ENCODE measurements around the gene TSKS.

The TSKS gene

DNA sequence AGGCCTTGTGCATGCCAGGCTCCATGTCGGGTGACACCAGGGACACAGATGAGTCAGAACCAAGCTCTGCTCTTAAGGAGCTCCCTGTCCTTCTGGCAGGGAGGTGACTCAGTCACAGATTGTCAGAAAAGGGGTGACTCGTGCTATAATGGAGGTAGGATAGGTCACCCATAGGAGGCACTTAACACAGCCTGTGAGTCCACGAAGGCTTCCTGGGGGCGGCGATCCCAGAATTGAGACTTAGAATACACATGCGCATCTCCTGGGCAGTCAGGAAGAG is 30.4 kb upstream of the TSKS start:
- no peak for DNase-seq

DNA sequence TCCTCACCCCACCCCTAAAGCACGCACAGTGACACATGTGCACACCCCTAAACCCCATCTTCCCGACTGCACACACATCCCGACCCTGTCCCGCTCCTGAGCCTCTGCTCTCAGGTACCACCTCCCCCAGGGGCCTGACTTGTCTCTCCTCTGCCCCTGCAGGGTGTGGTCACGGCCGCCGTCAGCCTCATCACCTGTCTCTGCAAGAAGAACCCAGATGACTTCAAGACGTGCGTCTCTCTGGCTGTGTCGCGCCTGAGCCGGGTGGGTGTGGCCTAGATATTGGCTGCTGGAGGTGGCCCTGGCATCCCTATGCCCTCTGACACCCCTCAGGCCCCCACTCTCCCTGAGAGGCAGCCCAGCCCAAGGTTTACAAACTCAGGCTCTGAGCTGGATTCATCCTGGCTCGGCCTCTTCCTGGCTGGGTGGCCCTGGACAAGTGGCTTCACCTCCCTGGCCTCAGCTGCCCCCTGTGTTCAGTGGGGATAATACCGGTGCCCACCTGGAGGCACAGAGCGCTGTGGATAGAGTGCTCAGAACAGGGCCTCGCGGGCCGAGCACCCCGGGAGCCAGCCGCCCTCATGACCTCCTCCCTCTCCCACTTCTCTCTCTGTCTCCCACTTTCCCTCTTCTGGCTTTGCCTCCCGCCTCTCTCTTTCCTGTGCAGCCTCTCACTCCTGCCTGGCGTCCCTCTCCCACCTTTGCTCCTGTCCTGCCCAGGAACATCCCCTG is 29.9 kb upstream of the TSKS start:
- no peak for DNase-seq

DNA sequence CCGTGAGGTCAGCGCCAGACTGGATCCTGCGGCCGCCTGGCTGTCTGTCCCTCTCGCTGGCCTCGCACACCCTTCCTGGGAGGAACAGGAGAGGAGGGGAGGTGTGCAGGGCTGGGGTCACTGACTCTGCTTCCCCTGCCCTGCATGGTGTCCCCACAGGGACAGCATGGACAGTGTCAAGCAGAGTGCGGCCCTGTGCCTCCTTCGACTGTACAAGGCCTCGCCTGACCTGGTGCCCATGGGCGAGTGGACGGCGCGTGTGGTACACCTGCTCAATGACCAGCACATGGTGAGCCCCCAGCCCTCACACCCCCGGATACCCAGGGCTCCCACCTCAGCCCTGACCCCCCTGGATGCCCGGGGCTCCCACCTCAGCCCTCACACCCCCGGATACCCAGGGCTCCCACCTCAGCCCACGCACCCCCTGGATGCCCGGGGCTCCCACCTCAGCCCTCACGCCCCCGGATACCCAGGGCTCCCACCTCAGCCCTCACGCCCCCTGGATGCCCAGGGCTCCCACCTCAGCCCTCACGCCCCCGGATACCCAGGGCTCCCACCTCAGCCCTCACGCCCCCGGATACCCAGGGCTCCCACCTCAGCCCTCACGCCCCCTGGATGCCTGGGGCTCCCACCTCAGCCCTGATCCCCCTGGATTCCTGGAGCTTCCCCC is 28.8 kb upstream of the TSKS start:
- DNase-seq: no peak

GRCh38 chr19:49790866-49791265 is 27.8 kb upstream of the TSKS start:
- DNase-seq: no peak

DNA sequence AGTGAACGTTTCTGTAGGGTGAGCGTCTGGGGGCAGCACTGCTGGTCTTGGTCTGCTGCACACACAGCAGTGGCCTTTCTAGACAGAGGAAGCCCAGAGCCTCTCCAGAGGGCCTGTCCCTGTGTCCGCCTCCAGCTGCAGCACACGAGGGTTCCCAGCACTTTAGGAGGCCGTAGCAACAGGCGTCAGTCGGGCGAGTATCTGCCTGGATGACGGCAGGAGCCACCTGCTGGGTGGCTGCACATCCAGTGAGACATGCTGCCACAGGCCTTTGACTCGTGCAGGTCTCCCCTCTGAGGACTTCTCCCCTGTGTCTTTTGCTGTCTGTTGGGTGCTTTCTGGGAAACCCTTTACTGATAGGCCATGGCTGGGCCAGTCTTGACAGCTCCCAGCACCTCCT is 25.8 kb upstream of the TSKS start:
- DNase-seq: no peak

DNA sequence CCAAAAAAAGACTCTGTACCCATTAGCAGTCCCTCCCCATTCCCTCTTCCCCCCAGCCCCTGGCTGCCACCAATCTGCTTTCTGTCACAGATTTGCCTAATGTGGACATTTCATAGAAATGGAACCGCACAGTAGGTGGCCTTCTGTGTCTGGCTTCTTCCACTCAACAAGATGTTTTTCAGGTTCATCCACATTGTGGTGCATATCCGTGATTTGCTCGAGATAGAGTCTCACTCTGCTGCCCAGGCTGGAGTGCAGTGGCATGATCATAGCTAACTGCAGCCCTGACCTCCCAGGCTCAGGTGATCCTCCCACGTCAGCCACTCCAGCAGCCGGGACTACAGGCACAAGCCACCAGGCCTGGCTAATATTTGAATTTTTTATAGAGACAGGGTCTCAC is 24.6 kb upstream of the TSKS start:
- DNase-seq: no peak

DNA sequence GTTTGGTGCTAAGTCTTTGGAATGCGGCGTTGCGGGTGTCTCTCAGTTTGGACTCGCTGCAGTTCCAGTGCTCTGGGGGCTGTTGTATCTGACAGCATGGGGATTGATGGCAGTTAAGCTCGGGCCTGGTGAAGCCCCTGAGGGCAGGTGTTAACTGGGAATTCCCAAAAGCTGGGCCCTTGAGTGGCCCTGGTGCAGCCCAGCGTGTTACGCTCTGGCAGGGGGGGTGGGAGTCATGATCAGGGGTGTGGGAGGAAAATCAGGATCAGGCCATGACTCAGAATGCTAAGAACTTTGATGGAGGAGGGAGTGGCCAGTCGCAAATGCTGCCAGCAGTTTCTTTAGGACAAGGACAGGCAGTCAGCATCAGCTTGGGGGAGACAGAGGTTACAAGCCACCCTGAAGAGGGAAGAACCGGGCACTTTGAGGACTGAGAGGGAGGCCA is 23.3 kb upstream of the TSKS start:
- DNase-seq: no peak

DNA sequence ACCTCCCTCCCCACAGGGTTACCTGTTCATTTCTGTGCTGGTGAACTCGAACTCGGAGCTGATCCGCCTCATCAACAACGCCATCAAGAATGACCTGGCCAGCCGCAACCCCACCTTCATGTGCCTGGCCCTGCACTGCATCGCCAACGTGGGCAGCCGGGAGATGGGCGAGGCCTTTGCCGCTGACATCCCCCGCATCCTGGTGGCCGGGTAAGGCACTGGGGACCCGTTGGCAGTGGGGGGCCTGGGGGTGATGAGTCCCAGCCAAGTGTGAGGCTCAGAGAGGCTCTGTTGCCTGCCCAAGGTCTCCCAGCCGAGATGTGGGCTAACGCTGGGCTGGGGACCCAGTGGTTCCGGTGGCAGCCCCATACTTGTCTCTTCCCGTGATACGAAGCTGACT is 19.4 kb upstream of the TSKS start:
- DNase-seq: no peak

DNA sequence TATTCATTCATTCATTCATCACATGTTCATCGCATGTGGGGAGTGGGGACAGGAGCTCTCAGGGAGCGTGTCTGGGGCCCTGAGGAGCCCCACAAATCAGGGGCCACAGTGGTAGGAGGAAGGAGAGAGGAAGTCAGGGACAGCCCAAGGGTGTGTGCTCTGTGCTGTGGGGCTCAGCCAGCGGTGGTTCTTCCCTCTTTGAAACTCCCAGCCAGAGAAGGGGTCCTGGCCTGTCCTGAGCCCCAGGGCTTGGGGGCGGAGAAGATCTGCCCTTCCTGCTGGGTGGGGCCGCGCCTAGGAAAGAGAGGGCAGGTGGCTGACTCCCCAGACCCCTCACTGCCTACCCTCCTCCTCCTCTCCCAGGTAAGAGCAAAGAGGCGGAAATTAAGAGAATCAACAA is 18.3 kb upstream of the TSKS start:
- no peak for DNase-seq

GRCh38 chr19:49780861-49781260 is 17.8 kb upstream of the TSKS start:
- DNase-seq: no peak

GRCh38 chr19:49779731-49780555 is 16.8 kb upstream of the TSKS start:
- no peak for DNase-seq

DNA sequence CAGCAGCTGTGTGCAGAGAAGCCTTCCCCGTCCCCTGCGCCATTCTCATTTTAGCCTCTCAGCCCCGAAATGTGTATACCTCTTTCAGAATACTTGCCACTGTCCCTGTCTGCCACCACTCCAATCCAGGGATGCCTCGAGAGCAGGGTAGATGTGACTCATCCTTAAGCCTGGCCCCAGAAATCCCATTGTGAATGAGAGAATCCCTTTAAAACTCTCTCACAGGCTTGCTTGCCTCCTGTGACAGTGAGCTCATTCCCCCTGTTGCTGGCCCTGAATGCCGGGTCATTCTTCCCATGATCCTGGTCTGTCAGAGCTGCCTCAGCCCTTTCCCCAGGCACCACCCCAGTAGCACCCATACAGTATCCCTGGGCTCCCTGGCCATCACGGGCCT is 13.3 kb upstream of the TSKS start:
- no peak for DNase-seq

GRCh38 chr19:49775742-49776370 is 12.8 kb upstream of the TSKS start:
- no peak for DNase-seq

- no peak for DNase-seq
These were observed 11.9 kb upstream of the TSKS start for GRCh38 chr19:49774969-49775368.

GRCh38 chr19:49773663-49774350 is 10.7 kb upstream of the TSKS start:
- DNase-seq: no peak

GRCh38 chr19:49772850-49773432 is 9.8 kb upstream of the TSKS start:
- DNase-seq: no peak

DNA sequence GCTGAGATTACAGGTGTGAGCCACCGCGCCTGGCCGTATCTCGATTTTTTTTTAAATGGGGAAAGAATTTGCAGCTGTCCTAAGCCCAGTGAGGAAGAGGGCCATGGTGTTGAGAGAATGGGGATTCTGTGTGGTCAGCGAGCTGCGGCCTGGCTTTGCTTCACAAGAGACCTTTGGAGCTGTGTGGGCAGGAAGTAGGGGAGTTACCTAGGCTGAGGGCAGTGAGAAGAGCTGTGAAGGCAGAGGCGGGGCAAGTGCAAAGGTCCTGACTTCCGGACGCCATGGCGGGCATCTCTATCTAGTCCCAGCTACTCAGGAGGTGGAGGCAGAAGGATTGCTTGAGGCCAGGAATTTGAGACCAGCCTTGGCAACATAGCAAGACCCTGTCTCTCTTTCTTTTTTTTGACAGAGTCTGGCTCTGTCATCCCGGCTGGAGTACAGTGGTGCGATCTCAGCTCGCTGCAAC is 8.6 kb upstream of the TSKS start:
- no peak for DNase-seq

DNA sequence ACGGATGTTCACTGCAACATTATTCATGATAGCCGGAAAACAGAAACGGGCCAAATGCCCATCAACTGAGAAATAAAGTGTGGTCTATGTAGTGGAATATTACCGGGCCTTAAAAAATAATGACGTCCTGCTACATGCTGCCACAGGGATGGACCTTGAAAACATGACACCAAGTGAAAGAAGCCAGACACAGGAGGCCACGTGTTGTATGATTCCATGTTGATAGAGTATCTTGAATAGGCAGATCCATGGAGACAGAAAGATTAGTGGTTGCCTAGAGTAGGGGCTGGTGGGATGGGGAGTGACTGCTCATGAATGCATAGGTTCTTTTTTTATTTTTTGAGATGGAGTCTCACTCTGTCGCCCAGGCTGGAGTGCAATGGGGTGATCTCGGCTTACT is 7.4 kb upstream of the TSKS start:
- DNase-seq: no peak

DNA sequence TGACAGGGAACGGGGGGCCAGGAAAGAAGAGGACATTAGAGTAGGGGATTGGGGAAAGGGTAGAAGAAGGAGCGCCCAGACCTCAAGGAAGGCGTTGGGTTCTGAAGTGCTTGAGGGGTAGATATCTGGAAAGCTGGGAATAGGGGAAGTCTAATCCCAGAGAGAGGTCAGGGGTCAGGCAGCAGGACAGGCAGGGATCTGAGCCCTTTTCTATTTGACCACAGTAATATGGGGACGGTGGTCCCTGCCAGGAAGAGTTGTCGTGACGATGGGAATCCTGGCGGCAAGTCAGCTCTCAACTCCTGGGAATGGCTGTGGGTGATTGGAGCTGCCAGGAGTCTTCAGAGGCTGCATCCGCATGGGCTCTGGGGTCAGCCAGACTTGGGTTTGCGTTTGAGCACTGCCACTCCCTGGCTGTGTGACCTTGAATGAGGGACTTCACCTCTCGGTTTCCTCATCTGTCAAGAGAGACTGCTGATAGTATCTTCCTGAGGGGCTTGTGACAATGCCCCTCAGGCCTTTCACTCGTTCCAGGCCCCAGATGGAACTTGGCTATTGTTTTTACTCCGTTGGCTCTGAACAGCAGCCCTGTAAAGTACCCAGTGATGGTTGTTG is 5.0 kb upstream of the TSKS start:
- DNase-seq: no peak

DNA sequence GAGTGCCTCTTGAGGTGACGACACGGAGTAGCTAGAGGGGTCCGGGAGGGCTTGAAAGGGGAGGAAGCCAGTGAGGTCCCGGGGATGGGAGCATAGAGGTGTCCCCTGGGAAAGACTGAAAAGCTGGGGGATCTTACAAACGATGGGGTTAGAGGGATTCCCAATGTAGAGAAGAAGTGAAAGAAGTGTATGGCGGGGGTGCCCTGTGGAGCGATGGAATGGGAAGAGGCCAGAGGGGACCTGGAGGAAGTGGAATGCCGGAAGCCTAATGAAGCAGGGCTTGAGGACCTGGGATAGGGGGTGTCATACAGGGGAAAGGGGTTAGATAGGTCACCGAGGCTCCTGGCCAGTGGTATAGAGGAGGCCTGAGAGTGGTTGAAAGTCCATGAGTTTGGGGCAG is 4.3 kb upstream of the TSKS start:
- no peak for DNase-seq

GRCh38 chr19:49766930-49767299 is 3.8 kb upstream of the TSKS start, which contains the start of gene AP2A1:
AP2A1 (plus strand) TSS chr19:49767001; CDS start chr19:49767134, 133 bp downstream.
- no peak for DNase-seq

Measured in cortex of kidney (tissue), 1 donor.